ENCODE measurements around the gene RAB37. TPM values are rescaled to one million over a fixed set of nuclear protein-coding genes. Genes with fewer than 3 reads are reported as not detected.
A peak's percentile ranks its signal among the peaks of the same experiment; 100 is the strongest.

The RAB37 gene
- total and polyA plus RNA-seq, 9 of the 15 experiments (the other 6 are each of a cell fraction or from before 2014, with no cell fraction given): 0.03 to 0.27 (median 0.11) TPM; not detected in 4

DNA sequence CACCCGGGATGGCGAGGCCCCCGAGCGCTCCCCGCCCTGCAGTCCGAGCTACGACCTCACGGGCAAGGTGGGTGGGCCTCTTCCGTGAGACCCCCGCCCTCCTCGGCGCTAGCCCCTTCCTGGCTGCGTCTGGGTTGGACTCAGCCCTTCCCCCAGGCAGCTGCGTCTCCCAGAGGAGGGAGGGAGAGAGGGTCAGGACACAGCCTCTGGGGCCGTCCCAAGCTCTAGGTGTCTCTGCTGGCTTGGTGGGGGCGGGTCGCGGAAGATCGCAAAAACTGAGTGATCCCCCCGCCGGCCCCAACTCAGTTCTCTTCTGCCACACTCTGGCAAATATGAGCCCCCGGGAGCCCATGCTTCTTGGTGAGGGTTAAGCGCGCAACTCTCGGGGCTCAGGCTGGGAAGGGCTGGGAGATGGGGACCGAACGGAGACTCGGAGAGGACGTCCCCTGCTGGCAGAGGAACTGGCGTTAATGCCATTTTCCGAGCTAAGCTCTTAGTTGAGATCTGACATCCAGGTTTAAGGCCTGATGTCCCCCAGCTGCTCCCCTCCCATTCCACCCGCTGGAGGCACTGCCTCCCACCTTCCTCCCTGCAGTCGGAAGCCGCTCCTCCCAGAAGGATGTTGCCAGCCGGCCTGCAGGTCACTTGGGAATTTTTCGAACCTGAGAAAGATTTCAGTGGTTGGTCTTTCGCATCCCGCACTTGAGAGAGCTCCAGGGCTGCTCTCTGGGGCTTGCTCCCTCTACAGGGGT is 419 bp downstream of the RAB37 start (continued):
- TF ChIP-seq REST (IDR thresholded peaks at IDR 0.05; ENCODE audit: borderline replicate concordance) (peak; percentile 17; the same call in 1 of the 2 replicates), REST (CRISPR knock-in tag; IDR thresholded peaks at IDR 0.05; ENCODE audit: low read depth) (no peak)

Data from K562 (cell line).